Measurements from ENCODE around the gene EIF1.
A peak's percentile ranks its signal among the peaks of the same experiment; 100 is the strongest.
"Not testable (repeated sequence)": the region's sequence is repeated elsewhere in the genome, so short reads cannot be mapped to it uniquely, and the experiment has no call there.

EIF1 gene

DNA sequence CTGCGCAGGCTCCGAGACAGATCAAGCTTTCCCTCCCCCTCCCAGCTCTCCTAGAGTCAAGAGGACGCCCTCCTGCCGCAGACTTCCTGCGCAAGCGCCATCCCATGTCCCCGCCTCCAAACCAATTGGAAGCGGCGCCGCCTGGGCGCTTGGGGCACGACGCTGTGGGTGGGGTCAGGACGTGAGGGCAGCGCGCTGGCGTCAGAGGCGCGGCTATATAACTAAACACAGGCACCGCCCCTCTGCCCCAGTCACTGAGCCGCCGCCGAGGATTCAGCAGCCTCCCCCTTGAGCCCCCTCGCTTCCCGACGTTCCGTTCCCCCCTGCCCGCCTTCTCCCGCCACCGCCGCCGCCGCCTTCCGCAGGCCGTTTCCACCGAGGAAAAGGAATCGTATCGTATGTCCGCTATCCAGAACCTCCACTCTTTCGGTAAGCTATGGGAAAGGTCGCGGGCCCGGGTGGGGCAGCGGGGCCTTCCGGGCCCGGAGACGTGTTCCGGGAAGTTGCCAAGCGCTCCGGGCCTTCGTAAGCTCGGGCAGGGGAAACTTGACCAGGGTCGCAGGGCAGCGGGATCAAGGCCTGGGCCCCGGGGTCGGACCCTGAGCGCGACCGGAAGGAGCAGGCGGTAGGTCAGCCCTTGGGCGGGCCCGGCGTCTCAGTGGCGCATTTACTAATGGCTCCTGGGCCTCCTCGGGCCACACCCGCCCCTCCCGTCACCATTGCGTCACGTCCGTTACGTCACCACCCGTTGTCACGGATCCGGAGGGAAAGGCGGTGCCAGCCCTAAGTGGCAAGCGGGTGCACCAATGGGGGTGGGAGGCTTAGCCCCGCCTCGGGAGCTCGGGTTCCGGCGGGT lies at the start of gene EIF1:
Gene EIF1, plus strand, starts transcription at position 245 of the 856 bp plus-strand sequence. Its CDS starts 154 bp downstream, at position 399.
- peak; percentile 100 for DNase-seq (ENCODE audit: low spot score)

DNA sequence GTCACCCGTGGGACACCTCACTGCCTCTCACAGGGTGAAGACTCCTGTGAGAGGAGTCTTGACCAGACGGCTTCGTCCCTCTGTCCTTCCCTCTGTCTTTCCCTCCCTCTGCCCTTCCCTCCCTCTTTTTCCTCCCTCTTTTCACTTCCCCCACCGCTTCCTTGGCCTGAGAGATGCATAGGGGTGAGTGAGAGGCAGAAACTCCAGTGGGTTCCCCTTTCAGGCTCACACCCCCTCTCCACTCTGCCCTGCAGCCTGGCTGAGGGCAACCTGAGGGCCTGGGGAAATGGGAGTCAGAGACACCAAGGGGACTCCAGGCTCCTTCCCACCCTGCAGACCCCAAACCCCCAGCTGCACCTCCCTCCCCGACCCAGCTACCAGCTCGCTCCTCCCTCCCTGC lies 49.7 kb upstream of the EIF1 start:
- DNase-seq (ENCODE audit: low spot score): peak; percentile 40

- DNase-seq (ENCODE audit: low spot score): no peak
Observed at GRCh38 chr17:41639492-41640473, 48.9 kb upstream of the EIF1 start.

- not testable (repeated sequence) for DNase-seq (ENCODE audit: low spot score)
Observed at GRCh38 chr17:41640596-41640995, 48.1 kb upstream of the EIF1 start.

DNA sequence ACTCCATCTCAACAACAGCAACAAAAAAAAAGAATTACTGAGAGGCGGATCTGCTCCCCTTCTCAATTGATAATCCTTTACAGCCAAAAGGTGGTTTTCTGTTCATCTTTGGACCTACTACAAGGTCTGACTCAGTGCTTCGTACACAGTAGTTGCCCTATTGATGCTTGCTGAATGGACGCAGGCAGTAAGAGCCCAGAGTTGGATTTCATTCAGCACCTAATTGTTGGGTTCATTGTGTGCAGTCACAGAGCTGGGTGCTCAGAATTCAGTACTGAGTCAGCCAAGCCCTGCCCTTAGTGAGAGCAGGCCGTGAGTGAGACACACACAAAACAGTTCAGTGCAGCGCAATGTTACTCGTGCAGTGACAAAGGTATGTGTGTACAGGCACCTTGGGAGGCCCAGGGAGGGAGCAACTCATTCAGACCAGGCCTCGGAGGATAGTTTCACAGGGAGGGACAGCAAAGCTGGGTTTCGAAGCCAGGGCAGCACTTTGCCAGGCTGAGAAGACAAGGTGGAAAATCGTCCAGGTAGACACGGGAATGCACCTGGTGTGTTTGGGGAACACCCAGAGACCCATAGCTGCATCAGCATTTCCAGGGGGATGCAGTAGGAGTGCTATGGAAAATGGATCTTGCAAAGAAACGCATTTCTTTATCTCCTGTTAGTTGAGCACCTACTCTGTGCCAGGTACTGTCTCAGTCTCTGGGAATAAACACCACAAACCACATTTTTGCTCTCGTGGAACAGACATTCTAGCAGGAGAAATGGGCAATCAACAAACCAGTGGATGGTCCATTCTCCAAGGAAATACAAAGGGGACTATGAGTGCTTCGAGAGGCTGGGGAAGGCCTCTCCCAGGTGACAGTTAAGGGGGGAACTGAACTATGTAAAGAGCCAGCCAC lies 46.2 kb upstream of the EIF1 start:
- no peak for DNase-seq (ENCODE audit: low spot score)

DNA sequence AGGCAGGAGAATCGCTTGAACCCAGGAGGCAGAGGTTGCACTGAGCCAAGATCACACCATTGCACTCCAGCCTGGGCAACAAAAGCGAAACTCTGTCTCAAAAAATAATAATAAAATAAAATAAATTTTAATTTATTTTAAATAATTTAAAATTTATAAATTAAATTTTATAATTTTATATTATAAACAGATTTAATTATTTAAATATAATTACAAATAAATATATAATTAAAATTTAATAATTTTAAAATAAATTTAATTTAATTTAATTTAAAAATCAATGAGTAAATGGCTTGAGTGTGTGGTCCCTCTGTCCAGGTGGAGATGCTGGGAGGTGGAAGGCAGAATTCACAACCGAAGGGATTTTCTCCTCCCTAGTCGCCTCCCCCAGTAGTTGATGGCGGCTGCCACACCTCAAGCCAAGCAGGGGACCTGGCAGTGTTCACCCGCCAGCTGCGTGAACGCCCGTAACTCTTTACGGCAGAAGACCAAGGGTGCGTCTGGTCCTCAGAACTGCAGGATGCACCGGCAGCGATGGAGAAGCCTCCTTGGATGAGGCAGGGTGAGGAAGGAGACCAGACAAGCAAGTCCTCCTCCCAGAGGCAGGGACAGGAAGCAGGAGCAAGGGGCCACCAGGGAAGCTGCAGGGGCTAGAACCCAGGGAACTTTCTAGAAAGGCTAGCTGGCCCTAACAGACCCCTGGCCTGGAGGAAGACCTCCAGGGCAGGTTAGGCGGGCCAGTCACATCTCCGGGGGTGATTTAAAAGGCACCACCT lies 41.5 kb upstream of the EIF1 start:
- no peak for DNase-seq (ENCODE audit: low spot score)

GRCh38 chr17:41647940-41648410 lies 40.7 kb upstream of the EIF1 start:
- DNase-seq (ENCODE audit: low spot score): peak; percentile 76

DNA sequence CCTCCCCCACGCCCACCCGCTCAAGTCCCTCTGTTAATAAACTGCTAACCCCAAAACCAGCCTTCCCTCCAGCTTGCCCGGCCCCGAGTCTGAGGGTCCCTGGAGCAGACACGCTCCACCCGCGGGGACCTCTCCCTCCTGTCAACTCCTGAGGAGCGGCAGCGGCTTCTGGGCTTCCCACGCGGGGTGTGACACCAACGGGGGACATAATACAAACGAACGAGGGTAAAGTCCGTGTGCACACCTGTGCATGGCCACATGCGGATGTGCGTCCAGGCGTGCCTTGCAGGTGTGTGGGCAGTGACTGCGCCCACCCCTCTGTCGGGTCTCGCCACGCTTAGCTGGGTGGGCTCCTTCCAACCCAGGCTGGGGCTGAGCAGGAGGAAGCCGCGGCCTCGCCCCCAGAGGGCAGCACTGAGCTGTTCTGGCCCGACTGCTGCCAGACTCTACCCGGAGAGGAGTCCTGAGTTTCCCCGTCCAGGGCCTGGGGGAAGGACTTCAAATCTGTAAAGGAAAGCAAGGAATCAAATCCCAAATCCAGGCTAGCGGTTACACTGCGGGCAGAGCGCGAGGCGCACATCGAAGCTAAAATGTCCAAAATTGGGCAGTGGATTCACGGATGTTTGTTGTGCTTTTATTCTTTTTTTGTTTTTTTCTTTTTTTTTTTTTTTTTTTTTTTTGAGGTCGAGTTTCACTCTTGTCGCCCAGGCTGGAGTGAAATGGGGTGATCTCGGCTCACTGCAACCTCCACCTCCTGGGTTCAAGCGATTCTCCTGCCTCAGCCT lies 40.1 kb upstream of the EIF1 start:
- peak; percentile 79 for DNase-seq (ENCODE audit: low spot score)

DNA sequence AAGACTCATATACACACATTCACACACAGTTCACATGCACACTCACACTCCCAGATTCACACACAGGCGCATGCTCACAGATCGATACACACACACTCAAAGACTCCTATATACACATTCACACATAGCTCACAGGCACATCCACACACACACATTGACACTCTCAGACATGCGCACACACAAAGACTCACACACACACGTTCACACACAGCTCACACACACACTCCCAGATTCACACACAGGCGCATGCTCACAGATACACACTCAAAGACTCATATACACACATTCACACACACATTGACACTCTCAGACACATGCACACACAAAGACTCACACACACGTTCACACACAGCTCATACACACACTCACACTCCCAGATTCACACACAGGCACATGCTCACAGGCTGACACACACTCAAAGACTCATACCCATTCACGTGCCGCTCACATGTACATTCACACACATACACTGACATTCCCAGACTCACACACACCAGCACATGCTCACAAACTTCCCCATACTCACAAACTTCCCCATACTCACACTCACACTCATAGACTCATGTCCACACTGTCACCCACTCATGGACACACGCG lies 38.7 kb upstream of the EIF1 start:
- no peak for DNase-seq (ENCODE audit: low spot score)

- no peak for DNase-seq (ENCODE audit: low spot score)
Observed at GRCh38 chr17:41650794-41651624, 37.7 kb upstream of the EIF1 start.

DNA sequence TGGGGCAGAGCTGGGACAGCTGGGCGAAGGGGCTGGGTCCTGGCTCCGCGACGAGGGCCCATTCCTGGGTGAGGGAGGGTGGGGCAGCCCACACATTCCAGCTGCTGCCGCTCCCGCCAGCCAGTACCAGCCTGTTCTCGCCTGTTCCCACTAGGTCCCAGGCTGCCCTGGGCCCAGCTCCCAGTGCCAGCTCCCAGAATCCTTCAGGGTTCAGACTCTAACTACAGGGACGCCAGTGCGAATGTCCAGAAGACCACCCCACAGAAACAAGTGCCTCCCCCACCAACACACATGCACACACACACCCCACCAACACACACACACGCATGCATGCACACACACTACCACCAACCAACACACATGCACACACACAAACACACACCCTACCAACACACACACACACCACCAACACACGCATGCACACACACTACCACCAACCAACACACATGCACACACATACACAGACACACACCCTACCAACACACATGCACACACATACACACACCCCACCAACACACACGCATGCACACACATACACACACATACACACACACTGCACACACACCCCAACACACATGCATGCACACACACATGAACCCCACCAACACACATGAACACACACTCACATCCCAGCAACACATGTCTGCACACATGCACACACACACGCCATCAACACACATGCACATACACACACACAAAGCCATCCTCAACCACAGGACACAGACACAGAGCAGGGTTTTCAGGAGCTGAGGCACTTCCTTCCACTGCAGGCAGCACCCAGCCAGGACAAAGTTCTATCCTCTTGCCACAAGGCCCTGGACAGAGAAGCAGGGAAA lies 36.8 kb upstream of the EIF1 start:
- DNase-seq (ENCODE audit: low spot score): no peak

- DNase-seq (ENCODE audit: low spot score): no peak
Observed at GRCh38 chr17:41652461-41652970, 36.2 kb upstream of the EIF1 start.

GRCh38 chr17:41653421-41653820 lies 35.3 kb upstream of the EIF1 start:
- DNase-seq (ENCODE audit: low spot score): no peak

- no peak for DNase-seq (ENCODE audit: low spot score)
Observed at GRCh38 chr17:41653892-41654677, 34.6 kb upstream of the EIF1 start.

DNA sequence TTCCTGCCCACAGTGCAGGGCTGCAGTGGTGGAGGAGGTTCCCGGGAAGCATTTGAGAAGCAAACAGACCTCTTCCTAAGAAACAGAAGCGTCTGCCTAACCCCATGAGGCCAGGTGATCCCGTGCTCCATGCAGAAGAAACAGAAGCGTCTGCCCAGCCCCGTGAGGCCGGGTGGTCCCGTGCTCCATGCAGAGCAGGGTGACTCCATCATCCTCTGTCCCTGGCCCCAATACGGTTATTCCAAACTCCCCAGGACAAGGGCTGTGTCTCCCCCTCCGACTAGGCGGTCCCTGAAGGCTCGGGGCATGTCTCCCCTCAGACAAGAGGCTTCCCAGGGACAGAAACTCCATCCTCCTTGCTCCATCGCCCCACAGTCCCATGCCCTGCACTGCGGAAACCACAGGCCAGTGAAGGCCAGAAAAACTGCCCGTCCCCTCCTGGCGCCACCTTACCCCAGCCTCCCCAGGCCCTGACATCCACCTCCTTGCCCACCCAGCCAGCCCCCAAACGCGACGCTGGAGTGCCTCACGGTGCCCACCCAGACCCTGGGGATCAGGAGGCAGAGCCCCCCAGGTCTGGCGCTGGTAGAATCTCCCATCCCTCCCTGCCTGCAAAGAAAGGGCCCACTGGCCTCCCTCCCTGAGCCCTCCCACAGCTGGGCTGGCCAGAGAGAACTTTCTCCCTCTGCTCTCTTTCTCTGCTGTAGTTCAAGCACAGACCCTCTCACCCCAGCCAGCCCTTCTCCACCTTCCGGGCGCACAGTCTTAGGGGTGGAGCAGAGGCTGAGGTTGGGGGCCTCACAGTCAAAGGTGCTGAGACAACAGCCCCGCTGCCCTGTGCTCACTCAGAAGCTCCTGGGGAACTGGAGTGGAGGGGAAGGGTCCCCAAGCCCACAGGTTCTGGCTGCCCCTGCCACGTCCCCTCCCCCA lies 33.7 kb upstream of the EIF1 start:
- no peak for DNase-seq (ENCODE audit: low spot score)
